Stimulated activated naive CD4-positive, alpha-beta T cell treated with Interleukin-2 at 50 U/mL for 16 hours (primary cell): ENCODE results near the gene CABLES1.
A peak's percentile ranks its signal among the peaks of the same experiment; 100 is the strongest.
"Not testable (repeated sequence)": the region's sequence is repeated elsewhere in the genome, so short reads cannot be mapped to it uniquely, and the experiment has no call there.

Experiments used
- DNase-seq: peaks from one replicate; lab custom pipeline; 2025; lab: John Stamatoyannopoulos, UW

CABLES1 gene

GRCh38 chr18:23134780-23135549 is at the start of gene CABLES1:
Gene CABLES1 (plus strand): TSS chr18:23135485. CDS start chr18:23135763, 278 bp downstream.
- DNase-seq: peak; percentile 30

- DNase-seq: no peak
These were observed 47.9 kb upstream of the CABLES1 start for GRCh38 chr18:23087352-23087751.

GRCh38 chr18:23088310-23088709 is 47.0 kb upstream of the CABLES1 start:
- DNase-seq: no peak

- DNase-seq: not testable (repeated sequence)
These were observed 44.0 kb upstream of the CABLES1 start for GRCh38 chr18:23091017-23091993.

GRCh38 chr18:23092121-23092520 is 43.2 kb upstream of the CABLES1 start:
- DNase-seq: no peak

GRCh38 chr18:23093130-23093529 is 42.2 kb upstream of the CABLES1 start:
- not testable (repeated sequence) for DNase-seq

GRCh38 chr18:23093772-23094171 is 41.5 kb upstream of the CABLES1 start:
- no peak for DNase-seq

GRCh38 chr18:23094411-23095190 is 40.7 kb upstream of the CABLES1 start:
- DNase-seq: no peak

GRCh38 chr18:23095463-23095862 is 39.8 kb upstream of the CABLES1 start:
- no peak for DNase-seq

- not testable (repeated sequence) for DNase-seq
These were observed 38.3 kb upstream of the CABLES1 start for GRCh38 chr18:23097016-23097415.

- no peak for DNase-seq
These were observed 35.7 kb upstream of the CABLES1 start for GRCh38 chr18:23099621-23100020.

GRCh38 chr18:23101861-23102432 is 33.3 kb upstream of the CABLES1 start:
- no peak for DNase-seq

- DNase-seq: no peak
These were observed 32.6 kb upstream of the CABLES1 start for GRCh38 chr18:23102493-23103261.

- no peak for DNase-seq
These were observed 31.8 kb upstream of the CABLES1 start for GRCh38 chr18:23103449-23103848.

- no peak for DNase-seq
These were observed 30.3 kb upstream of the CABLES1 start for GRCh38 chr18:23105030-23105429.

GRCh38 chr18:23105581-23106219 is 29.6 kb upstream of the CABLES1 start:
- no peak for DNase-seq

- no peak for DNase-seq
These were observed 28.7 kb upstream of the CABLES1 start for GRCh38 chr18:23106575-23106974.

- DNase-seq: no peak
These were observed 27.6 kb upstream of the CABLES1 start for GRCh38 chr18:23107718-23108117.

- DNase-seq: no peak
These were observed 26.8 kb upstream of the CABLES1 start for GRCh38 chr18:23108496-23108895.

- not testable (repeated sequence) for DNase-seq
These were observed 26.1 kb upstream of the CABLES1 start for GRCh38 chr18:23109163-23109562.
